HT1080 (cell line): ENCODE data around the gene VAC14. TPM values are rescaled to one million over a fixed set of nuclear protein-coding genes. Genes with fewer than 3 reads are reported as not detected.
A peak's percentile ranks its signal among the peaks of the same experiment; 100 is the strongest.

Source experiments
- DNase-seq: peaks from one replicate; pipeline ENCODE4 v3.0.0-alpha.2; 2015; ENCODE audit warnings: low read depth
- total RNA-seq: library from RNA; depleted of rRNA; stranded (reverse); fragments of >200 nt; shearing (Covaris generic); gene quantifications from 2 replicates; pipeline ENCODE4 v1.2.3, GENCODE V29; 2014

VAC14 gene
- total RNA-seq, 1 experiment from 2014 or later, result 103 TPM

GRCh38 chr16:70725024-70725911 is 75.7 kb downstream of the VAC14 start:
- no peak for DNase-seq

GRCh38 chr16:70724146-70725023 is 76.6 kb downstream of the VAC14 start:
- DNase-seq, result no peak

- no peak for DNase-seq
These were observed 77.2 kb downstream of the VAC14 start for GRCh38 chr16:70723740-70724145.

- DNase-seq, result no peak
These were observed 79.6 kb downstream of the VAC14 start for GRCh38 chr16:70721202-70721963.

- DNase-seq, result no peak
These were observed 80.3 kb downstream of the VAC14 start for GRCh38 chr16:70720425-70721201.

- no peak for DNase-seq
These were observed 83.9 kb downstream of the VAC14 start for GRCh38 chr16:70717065-70717464.

- no peak for DNase-seq
These were observed 85.0 kb downstream of the VAC14 start for GRCh38 chr16:70715860-70716357.

GRCh38 chr16:70715055-70715858 is 85.7 kb downstream of the VAC14 start:
- DNase-seq, result peak; percentile 100

- no peak for DNase-seq
These were observed 86.3 kb downstream of the VAC14 start for GRCh38 chr16:70714581-70715054.

GRCh38 chr16:70713824-70714223 is 87.1 kb downstream of the VAC14 start:
- no peak for DNase-seq

GRCh38 chr16:70713342-70713741 is 87.6 kb downstream of the VAC14 start:
- DNase-seq, result no peak

GRCh38 chr16:70712942-70713341 is 88.0 kb downstream of the VAC14 start:
- no peak for DNase-seq

GRCh38 chr16:70712359-70712758 is 88.6 kb downstream of the VAC14 start:
- no peak for DNase-seq

GRCh38 chr16:70711211-70712031 is 89.5 kb downstream of the VAC14 start:
- DNase-seq, result no peak

GRCh38 chr16:70710422-70711210 is 90.3 kb downstream of the VAC14 start:
- DNase-seq, result no peak

- no peak for DNase-seq
These were observed 91.0 kb downstream of the VAC14 start for GRCh38 chr16:70709942-70710341.

GRCh38 chr16:70709457-70709856 is 91.5 kb downstream of the VAC14 start:
- no peak for DNase-seq
